GM18507 (cell line): ENCODE data around the gene BICRA.
"Not testable (repeated sequence)": the region's sequence is repeated elsewhere in the genome, so short reads cannot be mapped to it uniquely, and the experiment has no call there.

Experiments used
- DNase-seq: peaks from one replicate; pipeline ENCODE4 v3.0.0; 2011; ENCODE audit warnings: low read depth; ENCODE audit not compliant: insufficient read length; ENCODE audit errors: extremely low spot score
- FAIRE-seq: peaks from 2 replicates; lab custom pipeline; 2011; peaks lifted over from hg19 to GRCh38; lab: Jason Lieb, UNC

The BICRA gene

GRCh38 chr19:47657719-47658118, 48.8 kb downstream of the BICRA start:
- DNase-seq (no peak), FAIRE-seq (no peak)

- DNase-seq (no peak), FAIRE-seq (no peak)
Measured at GRCh38 chr19:47658431-47659348, 49.8 kb downstream of the BICRA start.

- FAIRE-seq (no peak), DNase-seq (no peak)
Measured at GRCh38 chr19:47660435-47660832, 51.5 kb downstream of the BICRA start.

- no peak for FAIRE-seq
Measured at GRCh38 chr19:47661161-47661560, 52.2 kb downstream of the BICRA start.

GRCh38 chr19:47661611-47662010, 52.7 kb downstream of the BICRA start:
- FAIRE-seq (no peak), DNase-seq (no peak)

More at GRCh38 chr19:47661161-47661560, 52.2 kb downstream of the BICRA start:
- DNase-seq, result no peak

GRCh38 chr19:47663435-47663910, 54.5 kb downstream of the BICRA start:
- DNase-seq (no peak), FAIRE-seq (no peak)

GRCh38 chr19:47663911-47664771, 55.2 kb downstream of the BICRA start:
- DNase-seq (no peak), FAIRE-seq (no peak)

- DNase-seq, FAIRE-seq: not testable (repeated sequence)
Measured at GRCh38 chr19:47668556-47668955, 59.6 kb downstream of the BICRA start.

- FAIRE-seq (no peak), DNase-seq (no peak)
Measured at GRCh38 chr19:47670736-47671135, 61.8 kb downstream of the BICRA start.

- DNase-seq, result no peak
- FAIRE-seq, result no peak
Measured at GRCh38 chr19:47671499-47671898, 62.6 kb downstream of the BICRA start.

GRCh38 chr19:47673426-47673825, 64.5 kb downstream of the BICRA start:
- no peak for FAIRE-seq

GRCh38 chr19:47674548-47674947, 65.6 kb downstream of the BICRA start:
- DNase-seq, result no peak
- FAIRE-seq, result no peak

More at GRCh38 chr19:47673426-47673825, 64.5 kb downstream of the BICRA start:
- DNase-seq, result no peak

- no peak for FAIRE-seq
Measured at GRCh38 chr19:47675271-47675670, 66.3 kb downstream of the BICRA start.

GRCh38 chr19:47675859-47676258, 66.9 kb downstream of the BICRA start:
- no peak for FAIRE-seq
- DNase-seq, result no peak

More at GRCh38 chr19:47675271-47675670, 66.3 kb downstream of the BICRA start:
- DNase-seq, result no peak

GRCh38 chr19:47676811-47677210, 67.9 kb downstream of the BICRA start:
- no peak for FAIRE-seq
- DNase-seq, result no peak

GRCh38 chr19:47679251-47679900, 70.4 kb downstream of the BICRA start:
- FAIRE-seq (no peak), DNase-seq (no peak)

- DNase-seq (no peak), FAIRE-seq (no peak)
Measured at GRCh38 chr19:47679922-47680857, 71.3 kb downstream of the BICRA start.

GRCh38 chr19:47680858-47681332, 72.0 kb downstream of the BICRA start:
- DNase-seq (no peak), FAIRE-seq (no peak)
